Stimulated activated CD8-positive, alpha-beta memory T cell treated with anti-CD3 and anti-CD28 coated beads, Interleukin-4, amount 100 ng/mL, for 4 hours (primary cell): Measurements from ENCODE around the gene TBC1D19.
"Not testable (repeated sequence)": the region's sequence is repeated elsewhere in the genome, so short reads cannot be mapped to it uniquely, and the experiment has no call there.

ENCODE experiments used
- DNase-seq, 2 donors: peaks; one replicate each; pipeline ENCODE4 v3.0.0-alpha.2; 2020; ENCODE audit warnings: low read depth in 2 of 2, low spot score in 1 of 2

Gene TBC1D19, protein sequence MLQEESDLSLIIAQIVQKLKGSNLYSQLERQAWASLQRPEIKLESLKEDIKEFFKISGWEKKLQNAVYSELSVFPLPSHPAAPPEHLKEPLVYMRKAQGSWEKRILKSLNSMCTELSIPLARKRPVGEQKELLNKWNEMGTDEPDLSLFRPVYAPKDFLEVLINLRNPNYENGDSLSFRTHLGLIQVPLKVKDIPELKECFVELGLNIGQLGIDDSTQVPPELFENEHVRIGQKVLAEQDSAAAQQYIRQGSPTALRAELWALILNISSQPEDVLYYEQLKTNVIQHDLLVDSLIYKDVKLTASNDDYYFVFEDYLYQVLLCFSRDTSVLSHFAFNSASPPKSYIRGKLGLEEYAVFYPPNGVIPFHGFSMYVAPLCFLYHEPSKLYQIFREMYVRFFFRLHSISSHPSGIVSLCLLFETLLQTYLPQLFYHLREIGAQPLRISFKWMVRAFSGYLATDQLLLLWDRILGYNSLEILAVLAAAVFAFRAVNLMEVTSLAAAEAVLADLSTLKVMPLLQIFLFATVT

DNA sequence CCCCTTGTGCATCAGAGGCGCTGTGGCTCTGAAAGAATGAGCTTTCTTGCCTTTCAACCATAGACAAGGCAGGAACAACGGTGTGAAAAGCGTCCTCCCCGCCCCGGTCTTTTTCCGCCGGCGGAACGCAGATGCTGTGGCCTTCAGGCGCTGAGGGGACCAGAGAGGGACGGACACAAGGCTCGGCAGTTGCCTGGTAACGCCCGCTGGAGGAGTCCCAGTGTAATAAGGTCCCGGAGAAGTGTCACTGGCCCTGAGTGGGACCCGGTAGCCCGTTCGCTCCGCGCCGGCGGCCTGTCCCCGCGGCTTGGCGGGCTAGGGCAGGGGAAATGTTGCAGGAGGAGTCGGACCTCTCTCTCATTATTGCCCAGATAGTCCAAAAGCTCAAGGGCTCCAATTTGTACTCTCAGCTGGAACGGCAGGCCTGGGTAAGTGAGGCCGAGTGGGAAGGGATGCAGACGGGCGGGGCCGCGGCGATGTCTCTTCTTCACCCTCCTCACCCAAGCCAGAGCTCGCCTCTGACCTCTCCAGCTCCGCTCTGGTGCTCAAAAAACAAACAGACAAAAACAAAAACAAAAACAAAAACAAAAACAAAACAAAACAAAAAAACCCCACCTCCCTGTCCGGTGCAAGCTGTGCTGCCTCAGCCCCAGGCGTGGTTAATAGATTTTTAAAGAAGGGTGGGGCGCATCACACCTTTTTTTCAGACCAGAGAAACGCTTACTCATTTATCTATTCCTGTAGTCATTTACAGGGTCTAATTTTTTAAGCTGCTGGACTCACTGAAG lies at the start of gene TBC1D19:
TBC1D19 (plus strand) TSS at position 220 of the 788 bp plus-strand sequence; CDS start at position 330, 110 bp downstream.
- peak; percentile 70 to 76 for DNase-seq

DNA sequence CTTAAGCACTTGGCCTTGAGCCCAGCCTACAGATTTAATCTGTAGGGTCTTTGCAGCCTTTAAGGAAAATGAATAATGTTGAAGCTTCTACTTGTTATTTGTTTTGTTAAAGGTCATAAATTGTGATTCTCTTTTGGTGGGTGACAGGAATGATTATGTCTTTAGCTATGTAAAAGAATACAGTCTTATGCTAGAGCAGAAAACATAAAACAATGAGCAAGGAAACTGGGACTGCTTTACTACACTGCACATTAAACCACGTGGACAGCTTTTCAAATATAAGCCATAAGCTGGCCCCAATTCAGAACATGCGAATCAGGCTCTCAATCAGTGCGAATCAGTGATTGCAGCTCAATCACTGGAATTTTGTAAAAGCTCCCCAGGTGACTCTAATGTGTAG lies 40.9 kb upstream of the TBC1D19 start:
- DNase-seq, result no peak

DNA sequence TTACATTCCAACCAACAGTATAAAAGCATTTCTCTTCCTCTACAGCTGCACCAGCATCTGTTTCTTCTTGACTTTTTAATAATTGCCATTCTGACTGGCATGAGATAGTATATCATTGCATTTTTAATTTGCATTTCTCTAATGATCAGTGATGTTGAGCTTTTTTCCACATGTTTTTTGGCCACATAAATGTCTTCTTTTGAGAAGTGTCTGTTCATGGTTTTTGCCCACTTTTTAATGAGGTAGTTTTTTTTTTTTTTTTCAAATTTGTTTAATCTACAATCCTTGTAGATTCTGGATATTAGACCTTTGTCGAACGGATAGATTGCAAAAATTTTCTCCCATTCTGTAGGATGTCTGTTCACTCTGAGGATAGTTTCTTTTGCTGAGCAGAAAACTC lies 39.5 kb upstream of the TBC1D19 start:
- no peak for DNase-seq

DNA sequence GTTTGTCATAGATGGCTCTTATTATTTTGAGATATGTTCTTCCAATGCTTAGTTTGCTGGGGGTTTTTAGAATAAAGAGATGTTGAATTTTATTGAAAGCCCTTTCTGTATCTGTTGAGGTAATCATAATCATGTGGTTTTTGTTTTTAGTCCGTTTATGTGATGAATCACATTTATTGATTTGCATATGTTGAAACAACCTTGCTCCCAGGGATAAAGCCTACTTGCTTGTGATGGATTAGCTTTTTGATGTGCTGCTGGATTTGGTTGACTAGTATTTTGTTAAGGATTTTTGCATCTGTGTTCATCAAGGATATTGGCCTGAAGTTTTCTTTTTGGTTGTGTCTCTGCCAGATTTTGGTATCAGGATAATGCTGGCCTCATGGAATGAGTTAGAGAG lies 35.5 kb upstream of the TBC1D19 start:
- DNase-seq, result not testable (repeated sequence)

DNA sequence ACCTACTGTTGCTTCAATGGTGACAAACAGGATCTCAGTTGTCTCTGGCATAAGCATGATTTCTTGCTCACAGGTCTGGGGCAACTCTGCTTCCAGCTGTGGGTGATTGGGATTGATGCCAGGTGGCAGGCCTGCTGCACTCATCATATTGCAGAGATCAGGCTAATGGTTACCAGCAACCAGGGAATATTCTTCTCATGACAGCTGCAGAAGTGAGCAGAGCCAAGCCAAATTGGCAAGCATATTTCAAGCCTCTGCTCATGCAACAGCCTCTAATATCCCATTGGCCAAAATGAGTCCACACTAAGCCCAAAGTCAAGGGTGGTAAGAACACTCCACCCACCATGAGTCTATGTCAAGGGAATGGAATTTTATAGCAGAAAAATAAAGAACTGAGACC lies 26.7 kb upstream of the TBC1D19 start:
- DNase-seq, result no peak

DNA sequence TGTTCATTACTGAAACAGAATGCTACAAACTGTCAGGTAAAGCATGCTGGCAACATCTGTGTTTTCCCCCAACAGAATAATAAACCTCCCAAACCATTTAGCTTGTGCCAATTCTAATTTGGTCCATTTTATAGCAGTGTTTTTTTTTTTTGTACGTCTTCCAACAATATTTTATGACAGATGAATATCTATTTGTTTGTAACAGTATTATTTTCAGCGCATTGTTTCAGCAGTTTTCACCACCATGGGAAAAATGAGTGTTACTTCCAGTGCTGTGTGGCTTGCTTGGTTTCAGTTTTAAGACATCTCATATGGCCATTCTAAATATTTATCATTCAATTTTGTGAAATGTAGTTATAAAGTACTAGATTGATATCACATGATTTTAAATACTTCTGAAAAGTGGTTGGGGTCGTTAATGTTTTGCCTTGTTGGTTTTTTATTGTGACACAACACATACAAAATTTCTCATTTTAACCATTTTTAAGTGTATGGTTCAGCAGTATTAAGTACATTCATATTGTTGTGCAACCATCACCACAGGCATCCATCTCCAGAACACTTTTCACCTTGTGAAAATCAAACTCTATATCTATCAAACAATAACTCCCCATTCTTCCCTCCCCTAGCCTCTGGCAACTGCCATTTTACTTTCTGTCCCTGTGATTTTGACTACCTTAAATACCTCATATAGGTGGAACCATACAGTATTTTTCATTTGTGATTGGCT lies 25.6 kb upstream of the TBC1D19 start:
- DNase-seq, result no peak

DNA sequence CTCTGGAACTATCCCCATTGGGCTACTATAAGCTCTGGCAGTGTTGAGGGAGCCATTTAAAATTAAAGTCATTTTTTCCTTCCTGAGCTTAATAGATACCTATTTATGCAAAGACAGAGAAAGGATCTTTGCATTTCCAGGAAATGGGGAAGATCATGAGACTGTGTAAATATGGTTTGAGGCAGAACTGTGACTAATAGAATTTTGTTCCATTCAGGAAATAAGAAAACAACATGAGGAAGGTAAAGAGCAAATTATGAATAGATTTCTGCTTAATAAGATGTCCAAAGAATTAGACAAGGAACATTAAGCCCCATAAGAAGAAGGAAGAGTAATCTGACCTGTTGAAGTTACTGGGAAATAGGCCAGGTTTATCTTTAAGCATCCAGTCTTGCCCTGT lies 17.8 kb upstream of the TBC1D19 start:
- no peak for DNase-seq

DNA sequence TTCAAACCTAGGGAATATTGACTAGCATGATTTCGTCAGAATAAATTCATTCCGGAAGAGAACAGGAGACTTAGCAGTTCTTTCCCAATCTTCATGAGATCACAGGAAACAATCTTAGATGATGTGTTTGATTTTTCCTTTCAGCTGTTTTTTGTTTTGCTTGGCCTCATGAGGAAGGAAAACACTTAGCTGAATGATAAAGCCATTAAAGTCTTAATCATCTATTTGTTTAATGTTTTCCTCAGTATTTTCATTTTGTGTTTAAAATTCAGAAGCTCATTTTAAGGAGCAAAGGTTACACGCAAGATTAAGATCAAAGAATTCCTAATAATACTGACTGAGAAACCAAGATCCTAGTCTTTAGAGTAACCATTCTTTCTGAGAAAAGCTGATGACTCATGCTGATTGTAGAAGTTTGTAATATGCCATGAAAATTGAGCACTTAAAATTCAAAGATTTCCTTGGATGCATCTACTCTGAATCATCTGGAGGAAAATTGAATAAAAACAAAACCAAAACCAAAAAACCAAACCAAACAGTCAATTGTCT lies 15.4 kb upstream of the TBC1D19 start:
- no peak for DNase-seq

DNA sequence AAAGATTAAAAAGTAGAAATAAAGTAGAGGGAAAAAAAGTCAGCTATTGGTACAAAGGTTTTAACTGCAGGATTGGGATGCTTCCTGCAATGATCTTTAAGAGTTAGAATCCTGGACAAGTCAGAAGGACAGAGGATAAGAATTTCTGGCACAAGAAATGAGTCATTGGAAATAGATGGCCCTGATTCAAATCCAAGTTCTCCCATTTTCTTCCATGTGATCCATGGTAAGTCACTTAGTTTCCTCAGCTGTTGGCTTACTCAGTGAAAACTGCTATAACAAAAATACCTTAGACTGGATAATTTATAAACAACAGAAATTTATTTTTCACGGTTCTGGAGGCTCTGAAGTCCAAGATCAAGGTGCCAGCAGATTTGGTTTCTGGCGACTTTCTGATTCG lies 13.3 kb upstream of the TBC1D19 start:
- no peak for DNase-seq

DNA sequence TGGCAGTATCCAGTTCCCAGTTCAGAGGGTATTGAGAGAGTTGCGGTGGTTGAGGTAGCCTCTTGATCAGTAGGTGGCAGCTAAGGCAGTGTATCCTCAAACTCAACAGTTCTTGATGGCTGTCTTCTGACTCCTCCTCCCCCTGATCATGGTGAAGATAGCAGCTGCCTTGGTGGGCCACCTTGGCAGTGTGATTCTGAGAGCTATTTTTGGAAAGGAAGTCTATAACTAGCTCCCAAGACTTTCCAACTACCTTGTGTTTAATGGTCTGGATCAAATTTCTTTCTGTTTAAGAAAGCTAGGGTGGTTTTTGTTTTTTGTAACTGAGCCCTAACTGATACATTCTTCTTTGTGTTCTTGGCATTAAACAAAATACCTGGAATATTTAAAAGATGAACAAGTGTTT lies 10.5 kb upstream of the TBC1D19 start:
- DNase-seq, result no peak

DNA sequence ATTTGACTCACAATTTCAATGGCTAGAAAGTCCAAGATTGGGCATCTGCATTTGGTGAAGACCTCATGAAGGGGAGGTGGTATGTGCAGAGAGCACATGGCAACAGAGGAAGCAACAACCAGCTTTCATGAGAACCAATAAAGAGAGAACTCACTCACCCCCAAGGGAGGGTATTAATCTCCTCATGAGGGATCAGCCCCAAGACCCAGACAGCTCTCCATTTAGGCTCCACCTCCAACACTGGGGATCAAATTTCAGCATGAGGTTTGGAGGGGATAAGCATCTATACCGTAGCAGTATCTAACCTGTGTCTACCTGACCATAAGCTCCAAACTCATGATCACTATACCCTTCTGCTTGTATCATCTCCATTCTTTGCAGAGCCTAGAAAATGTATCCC lies 9.3 kb upstream of the TBC1D19 start:
- DNase-seq, result no peak

DNA sequence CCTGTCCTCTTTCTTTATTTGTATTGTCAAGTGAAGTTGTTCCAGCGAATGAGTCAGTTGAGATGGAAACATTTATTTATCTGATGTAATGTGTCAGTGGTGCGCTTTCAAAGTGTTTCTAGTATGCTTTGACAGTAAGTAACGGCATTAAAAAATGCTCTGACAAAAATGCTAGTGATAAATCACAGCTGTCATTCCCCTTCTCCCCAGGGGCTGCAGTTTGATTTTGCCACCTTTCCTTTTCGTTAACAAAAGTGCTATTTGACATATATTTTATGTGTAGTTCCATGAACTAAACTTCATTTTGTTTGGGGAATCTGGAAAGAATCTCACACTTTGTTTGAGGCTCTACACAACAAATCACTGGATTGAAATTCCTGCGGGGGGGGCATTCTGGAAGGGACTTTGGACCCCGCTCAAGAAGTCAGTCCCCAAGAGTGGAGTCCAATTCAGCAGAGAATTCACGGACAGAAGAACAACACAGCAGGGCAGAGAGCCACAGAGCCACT lies 7.6 kb upstream of the TBC1D19 start:
- DNase-seq, result no peak

DNA sequence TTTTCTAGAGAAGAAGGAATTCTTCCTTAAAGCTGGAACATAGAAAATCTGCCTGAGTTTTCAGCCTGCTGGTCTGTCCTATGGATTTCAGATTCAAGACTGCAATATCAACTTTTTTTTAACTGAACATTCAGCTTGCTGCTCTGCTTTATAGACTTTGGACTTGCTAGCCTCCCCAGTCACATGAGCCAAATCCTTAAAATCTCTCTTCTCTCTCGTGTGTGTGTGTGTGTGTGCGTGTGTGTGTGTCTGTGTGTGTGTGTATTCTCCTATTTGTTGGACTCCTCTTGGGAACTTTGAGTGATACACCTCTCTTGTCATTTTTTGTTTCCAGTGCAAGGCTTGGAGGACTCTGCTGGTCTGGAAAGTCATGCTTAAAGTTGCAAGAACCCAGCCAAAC lies 6.8 kb upstream of the TBC1D19 start:
- DNase-seq, result no peak

DNA sequence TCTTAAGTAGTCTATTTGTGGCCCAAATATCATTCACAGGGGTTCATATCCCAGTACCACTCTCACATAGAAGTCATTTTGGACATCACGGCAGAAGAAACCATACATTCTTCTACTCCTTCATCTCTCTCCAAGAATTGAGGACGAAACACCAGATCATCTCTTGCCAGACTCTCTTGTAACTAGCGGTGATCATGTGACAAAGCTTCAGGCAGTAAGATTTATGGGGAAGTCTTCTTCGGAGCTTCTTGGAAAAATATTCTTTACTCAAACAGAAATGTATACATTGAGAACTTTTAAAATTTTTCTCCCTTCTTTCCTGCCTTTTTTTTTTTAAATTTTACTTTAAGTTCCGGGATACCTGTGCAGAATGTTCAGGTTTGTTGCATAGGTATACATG lies 4.7 kb upstream of the TBC1D19 start:
- no peak for DNase-seq

DNA sequence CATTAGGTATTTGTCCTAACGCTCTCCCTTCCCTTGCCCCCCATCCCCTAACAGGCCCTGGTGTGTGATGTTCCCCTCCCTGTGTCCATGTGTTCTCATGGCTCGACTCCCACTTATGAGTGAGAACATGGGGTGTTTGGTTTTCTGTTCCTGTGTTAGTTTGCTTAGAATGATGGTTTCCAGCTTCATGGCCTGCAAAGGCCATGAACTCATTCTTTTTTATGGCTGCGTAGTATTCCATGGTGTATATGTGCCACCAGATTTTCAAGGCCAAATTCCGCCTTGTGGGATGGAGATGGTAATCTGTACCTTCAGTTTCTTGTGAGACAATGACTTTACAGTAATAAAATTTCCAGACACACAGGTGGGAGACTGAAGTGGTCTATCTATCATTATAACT lies 2.5 kb upstream of the TBC1D19 start:
- not testable (repeated sequence) for DNase-seq

DNA sequence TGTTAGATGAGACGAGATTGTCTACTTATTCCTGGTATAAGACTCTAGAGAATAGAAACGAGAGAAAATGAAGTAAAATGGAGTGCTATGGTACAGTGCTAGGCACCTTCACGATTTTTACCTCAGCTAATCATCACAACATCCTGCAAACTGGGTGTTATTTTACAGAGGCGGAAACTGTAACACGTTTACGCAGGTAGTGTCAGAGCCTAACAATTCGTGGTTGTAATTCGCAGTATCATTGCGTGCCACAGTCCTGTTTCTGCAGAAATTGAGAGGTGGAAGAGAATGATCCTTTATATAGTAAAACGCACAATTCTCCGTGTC lies 383 bp upstream of the TBC1D19 start:
- DNase-seq, result no peak

DNA sequence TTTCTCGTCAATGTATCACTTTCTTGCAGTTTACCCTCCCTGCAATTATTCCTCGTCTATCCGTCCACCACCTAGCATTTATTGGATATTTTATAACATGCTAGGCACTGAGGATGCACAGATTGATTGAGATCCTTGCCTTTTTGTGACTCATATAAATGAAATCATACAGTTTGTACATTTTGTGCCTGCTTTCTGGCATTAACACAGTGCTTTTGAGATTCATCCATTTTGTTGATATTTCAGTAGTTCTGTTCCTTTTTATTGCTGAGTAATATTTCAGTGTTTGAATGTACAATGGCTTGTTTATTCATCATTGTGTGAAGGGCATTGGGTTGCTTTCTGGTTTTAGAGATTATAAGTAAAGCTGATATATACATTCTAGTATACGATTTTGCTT lies 841 bp downstream of the TBC1D19 start:
- DNase-seq, result no peak

DNA sequence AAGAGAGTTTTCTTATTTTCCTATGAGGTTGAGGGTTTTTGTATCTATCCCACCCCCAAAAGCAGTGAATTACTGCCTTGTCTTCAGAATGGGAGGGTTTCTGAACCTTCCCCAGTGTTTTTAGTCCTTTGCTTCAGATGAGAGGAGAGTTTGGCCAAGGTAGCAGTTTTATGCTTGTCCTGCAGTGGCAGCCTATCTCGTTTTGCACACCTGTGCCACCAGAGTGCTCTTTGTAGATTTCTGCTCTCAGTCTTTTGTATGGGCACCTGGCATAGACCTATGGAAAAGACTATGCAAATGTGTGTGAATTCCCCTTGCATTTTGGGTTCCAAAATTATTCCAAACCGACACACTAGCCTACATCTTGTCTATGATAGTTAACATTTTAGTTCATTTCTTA lies 5.8 kb downstream of the TBC1D19 start:
- no peak for DNase-seq

DNA sequence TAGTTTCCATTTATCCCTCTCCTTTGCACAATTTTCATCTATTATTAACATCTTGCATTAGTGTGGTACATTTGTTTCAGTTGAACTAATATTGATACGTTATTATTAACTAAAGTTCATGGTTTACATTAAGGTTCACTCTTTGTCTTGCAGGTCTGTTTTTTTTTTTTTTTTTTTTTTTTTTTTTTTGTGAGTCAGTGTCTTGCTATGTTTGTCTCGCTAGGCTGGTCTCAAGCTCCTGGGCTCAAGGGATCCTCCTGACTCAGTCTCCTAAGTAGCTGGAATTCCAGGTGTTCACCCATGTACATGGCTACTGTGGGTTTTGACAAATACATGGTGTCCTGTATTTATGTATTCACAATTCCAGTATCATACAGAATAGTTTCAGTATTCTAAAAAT lies 6.8 kb downstream of the TBC1D19 start:
- DNase-seq, result no peak

DNA sequence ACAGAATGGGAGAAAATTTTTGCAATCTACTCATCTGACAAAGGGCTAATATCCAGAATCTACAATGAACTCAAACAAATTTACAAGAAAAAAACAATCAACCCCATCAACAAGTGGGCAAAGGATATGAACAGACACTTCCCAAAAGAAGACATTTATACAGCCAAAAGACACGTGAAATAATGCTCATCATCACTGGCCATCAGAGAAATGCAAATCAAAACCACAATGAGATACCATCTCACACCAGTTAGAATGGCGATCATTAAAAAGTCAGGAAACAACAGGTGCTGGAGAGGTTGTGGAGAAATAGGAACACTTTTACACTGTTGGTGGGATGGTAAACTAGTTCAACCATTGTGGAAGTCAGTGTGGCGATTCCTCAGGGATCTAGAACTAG lies 9.7 kb downstream of the TBC1D19 start:
- DNase-seq, result not testable (repeated sequence)

DNA sequence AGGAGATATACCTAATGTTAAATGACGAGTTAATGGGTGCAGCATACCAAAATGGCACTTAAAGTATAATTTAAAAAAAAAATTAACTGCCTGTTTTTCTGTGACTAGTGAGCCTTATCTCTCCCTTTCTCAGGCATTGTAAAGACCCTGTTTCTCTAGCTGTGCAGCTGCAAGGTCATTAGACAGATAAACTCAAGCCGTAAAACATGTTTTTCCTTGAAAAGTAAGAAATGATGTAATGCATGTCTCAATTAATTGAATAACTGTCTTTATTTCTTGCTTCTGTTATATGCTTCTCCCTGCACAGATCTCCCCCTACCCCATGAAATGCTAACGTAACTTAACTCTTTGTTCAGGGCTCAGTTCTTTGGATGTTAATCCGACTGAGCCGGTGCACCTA lies 10.5 kb downstream of the TBC1D19 start:
- DNase-seq, result no peak
